HG03571 (cell line): Measurements from ENCODE around the gene CYP4X1.
"Not testable (repeated sequence)": the region's sequence is repeated elsewhere in the genome, so short reads cannot be mapped to it uniquely, and the experiment has no call there.

Source experiments
- ATAC-seq: cut with Tn5 transposase; IDR thresholded peaks from one replicate; pipeline ENCODE4 v1.9.1; 2021; ENCODE audit not compliant: unreplicated experiment

Gene CYP4X1, protein sequence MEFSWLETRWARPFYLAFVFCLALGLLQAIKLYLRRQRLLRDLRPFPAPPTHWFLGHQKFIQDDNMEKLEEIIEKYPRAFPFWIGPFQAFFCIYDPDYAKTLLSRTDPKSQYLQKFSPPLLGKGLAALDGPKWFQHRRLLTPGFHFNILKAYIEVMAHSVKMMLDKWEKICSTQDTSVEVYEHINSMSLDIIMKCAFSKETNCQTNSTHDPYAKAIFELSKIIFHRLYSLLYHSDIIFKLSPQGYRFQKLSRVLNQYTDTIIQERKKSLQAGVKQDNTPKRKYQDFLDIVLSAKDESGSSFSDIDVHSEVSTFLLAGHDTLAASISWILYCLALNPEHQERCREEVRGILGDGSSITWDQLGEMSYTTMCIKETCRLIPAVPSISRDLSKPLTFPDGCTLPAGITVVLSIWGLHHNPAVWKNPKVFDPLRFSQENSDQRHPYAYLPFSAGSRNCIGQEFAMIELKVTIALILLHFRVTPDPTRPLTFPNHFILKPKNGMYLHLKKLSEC

DNA sequence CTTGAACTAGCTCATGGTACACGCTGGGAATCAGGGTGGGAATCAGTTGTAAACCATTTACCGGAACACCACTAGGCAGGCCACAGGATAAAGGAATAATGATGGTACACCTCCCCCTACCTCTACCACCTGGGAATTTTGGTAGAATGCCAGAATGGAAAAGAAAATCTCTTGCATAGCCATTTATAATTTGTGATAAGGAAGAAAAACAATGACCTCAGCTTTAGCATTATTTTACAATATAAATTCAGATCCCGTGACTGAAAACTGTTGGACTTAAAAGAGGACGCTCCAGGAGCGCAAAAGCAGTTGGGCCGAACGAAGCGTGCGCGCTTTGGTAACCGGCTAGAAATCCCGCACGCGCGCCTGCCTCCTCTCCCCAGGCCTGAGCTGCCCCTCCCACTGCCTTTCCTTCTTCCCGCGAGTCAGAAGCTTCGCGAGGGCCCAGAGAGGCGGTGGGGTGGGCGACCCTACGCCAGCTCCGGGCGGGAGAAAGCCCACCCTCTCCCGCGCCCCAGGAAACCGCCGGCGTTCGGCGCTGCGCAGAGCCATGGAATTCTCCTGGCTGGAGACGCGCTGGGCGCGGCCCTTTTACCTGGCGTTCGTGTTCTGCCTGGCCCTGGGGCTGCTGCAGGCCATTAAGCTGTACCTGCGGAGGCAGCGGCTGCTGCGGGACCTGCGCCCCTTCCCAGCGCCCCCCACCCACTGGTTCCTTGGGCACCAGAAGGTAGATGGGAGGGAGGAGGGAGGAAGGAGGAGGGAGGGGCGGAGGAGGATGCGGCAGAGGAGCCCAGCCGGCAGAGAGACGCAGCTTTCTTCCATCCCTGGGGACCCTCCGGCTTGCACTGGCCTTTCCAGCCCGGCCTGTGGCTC lies at the start of gene CYP4X1:
TSS of gene CYP4X1 (plus strand) at position 402 of the 873 bp plus-strand sequence. CDS start at position 551, 149 bp downstream.
- ATAC-seq, result no peak

DNA sequence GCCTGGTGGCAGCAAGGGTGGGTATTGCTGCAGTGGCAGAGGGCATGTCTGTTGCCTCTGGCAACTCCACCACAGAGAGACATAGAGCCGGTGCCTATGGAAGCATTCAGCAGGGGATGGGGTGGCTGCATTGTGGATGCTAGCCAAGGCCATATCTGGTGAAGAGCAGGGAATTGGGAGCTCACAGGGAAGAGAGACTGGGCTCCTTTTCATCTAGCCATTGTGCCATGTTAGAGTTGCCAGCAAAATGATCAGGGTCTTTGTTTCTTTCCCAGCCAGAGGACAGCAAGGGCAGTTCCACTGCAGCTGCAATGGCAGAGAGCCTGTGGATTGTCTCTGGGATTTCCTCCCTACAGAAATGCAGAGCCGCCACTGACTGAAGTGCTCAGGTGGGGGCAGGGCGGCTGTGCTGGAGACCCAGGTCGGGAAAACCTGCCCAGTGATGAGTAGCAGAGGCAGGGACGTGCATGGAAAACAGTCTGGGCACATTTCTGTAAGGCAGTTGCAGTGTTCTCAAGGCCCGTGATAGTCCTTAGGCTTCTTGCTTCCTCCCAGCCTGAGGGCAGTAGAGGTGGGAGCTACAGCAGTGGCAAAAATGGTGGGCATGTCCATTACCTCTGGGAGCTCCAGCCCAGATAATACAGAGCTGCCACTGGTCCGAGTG lies 40.2 kb upstream of the CYP4X1 start:
- ATAC-seq, result no peak

DNA sequence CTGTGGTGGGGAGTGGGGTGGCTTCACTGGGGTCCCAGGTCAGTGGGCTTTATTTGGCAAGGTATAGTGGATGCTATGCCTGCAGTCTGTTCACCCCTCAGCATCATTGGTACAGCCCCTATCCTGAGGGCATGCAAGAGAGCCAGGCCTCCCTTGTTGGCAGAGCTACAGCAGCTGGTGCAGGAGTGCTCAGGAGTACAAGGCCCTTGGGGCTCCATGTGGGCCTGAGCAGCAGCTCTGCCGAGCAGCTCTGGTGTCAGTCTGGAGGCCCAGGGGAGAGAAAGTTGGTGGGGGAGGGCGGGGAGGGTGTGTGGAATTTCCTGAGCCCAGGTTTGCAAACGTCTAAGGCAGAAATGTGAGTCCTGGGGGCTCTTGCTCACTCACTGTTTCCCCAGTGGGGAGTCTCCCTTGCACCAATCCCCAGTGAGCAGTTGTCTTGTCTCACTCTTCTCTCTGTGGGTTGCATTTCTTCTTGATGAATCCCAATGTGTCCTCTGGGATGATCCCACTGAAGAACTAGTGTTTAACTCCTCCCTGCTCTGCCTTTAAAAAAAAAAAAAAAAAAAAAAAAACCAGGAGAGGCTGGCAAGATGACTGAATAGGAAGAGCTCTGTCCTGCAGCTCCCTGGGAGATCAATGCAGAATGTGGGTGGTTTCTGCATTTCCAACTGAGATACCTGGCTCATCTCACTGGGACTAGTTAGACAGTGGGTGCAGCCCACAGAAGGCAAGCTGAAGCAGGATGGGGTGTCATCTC lies 39.5 kb upstream of the CYP4X1 start:
- ATAC-seq, result no peak

DNA sequence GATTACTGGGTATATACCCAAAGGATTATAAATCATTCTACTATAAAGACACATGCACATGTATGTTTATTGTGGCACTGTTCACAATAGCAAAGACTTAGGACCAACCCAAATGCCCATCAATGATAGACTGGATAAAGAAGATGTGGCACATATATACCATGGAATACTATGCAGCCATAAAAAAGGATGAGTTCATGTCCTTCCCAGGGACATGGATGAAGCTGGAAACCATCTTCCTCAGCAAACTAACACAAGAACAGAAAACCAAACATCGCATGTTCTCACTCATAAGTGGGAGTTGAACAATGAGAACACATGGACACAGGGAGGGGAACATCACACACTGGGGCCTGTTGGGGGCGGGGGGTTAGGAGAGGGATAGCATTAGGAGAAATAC lies 32.9 kb upstream of the CYP4X1 start:
- ATAC-seq, result not testable (repeated sequence)

DNA sequence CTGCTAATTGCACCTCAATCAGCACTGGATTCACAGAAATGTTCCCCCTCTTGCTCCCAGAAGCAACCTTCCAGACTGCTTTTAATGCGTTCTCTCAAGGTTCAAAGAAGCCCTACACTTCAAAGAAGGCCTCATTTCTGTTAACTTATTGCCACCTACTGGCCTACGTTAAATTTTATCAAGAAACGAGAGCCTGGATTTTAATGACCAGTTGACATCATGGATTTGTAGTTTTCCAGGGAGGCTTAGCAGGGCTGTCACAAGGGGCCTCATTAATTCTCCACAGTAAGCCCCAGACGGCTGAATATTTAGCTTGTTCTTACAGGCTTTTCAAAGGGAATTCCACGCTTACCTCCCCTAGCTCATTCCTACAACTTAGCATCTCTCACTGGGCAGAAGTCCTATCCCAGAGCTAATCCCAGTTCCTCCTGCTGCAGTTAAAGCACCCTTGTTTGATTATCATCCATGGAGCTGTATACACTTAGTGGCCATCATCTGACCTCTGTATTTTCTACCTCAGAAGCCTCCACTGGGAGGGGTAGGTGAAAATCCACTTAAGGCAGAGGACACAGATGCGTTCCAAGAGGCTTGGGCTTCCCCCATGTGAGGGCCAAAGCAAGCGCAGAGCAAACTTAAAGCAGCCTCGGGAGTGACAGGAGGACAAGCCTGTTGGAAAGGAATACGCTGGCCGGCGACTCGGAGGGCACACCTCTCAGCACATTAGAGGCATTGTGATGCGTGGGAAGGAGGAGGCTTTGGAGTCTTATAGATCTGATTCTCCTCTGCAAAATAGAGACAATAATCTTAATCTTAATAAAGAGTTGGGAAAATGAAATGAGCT lies 32.2 kb upstream of the CYP4X1 start:
- ATAC-seq, result no peak

DNA sequence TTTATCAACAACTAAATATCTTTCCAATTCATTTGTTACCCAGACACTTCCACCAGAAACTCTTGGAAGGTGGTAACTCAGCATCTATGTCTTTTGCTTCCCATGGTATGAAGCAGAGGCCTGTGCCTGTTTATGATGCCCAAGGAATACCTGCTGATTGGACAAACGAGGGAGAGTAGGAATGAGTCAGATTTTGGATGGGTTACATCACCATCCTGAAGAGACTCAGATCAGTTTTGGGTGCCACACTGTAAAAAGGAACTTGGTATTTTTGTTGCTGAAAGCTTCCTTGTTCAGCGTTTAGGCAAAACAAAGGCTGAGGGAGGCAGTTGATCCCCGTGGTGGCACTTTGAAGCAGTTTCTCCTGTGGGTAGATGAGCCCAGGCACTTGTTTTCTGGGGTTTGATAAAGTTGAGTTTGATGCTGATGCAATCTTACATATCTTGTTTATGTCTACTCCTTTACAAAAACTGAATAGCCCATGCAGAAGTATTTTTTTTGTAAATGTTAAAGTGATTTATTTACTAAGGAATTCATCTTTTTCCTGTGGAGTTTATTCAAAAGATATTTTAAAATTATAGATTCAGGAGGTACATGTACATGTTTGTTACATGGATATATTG lies 26.7 kb upstream of the CYP4X1 start:
- no peak for ATAC-seq

DNA sequence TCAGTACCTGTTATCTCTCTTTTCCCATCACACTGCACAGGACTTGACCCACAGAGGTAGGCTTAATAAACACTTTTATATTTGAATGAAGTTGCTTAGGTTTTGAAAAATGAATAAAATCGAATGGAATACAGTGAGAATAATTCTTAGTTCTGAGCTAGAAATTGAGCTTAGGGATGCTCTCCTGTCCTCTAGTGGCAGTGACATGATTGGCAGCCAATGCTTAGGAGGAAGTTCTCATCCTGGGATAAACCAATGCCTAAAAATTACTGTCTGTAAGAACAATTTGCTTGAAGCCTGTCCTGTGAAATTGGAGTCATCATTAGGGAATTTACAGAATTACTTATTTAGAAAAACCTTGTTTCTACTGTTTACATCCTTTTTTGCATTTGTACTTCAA lies 21.3 kb upstream of the CYP4X1 start:
- ATAC-seq, result no peak

DNA sequence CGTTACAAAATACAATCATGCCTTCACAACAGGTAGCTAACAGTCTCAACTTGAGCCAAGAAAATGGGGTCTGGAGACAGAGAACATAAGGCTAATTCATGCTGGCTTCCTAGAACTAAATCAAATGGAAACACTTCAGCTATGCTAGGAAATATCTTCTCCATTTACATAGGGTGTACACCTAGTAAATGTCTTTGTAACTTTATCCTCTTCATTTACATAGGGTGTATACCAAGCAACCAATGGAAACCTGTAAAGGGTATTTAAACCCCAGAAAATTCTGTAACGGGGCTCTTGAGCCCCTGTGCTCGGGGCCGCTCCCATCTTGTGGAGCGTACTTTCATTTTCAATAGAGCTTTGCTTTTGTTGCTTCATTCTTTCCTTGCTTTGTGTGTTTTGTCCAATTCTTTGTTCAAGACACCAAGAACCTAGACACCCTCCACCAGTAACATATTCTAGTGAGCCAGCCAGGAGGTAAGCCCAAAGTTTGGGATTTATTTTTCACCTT lies 19.5 kb upstream of the CYP4X1 start:
- no peak for ATAC-seq

DNA sequence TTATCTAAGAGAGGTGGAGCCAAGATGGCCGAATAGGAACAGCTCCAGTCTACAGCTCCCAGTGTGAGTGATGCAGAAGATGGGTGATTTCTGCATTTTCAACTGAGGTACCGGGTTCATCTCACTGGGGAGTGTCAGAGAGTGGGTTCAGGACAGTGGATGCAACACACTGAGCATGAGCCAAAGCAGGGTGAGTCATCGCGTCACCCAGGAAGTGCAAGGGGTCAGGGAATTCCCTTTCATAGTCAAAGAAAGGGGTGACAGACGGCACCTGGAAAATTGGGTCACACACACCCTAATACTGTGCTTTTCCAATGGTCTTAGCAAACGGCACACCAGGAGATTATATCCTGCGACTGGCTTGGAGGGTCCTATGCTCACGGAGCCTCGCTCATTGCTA lies 17.0 kb upstream of the CYP4X1 start:
- not testable (repeated sequence) for ATAC-seq

DNA sequence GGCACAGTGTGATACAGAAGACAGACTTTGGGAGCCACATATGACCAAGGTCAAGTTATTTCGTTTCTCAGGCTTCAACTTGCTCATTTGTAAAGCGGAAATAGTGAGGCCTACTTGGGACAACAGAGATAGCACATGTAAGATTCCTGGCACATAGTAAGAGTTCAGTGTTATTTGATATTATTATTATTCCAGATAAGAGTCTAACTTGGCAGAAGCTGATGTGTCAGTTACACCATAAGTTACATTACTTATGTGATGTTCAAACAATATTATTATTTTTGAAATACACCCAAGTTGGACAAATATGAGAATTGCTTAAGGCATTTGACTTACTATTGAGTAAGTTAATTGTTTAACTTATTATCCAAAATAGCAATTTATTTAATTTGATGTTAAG lies 10.2 kb upstream of the CYP4X1 start:
- no peak for ATAC-seq

DNA sequence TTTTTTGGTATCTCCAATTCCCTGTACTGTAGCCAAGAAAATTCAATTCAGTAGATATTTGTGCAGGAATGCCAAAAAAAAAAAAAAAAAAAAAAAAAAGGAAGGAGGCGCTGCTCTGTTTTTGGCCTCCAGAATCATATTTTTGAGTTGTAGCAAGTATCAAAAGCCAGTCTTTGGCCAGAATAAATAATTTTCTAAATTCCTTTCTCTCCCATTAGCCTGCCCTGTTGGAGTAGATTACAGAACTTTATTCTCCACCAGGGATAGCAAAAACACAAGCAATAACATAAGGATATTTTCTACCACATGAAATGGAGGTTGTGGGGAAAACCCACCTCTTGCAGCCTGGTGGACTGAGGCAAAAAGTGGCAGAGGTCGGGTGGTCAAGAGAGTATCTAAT lies 2.4 kb upstream of the CYP4X1 start:
- ATAC-seq, result no peak

DNA sequence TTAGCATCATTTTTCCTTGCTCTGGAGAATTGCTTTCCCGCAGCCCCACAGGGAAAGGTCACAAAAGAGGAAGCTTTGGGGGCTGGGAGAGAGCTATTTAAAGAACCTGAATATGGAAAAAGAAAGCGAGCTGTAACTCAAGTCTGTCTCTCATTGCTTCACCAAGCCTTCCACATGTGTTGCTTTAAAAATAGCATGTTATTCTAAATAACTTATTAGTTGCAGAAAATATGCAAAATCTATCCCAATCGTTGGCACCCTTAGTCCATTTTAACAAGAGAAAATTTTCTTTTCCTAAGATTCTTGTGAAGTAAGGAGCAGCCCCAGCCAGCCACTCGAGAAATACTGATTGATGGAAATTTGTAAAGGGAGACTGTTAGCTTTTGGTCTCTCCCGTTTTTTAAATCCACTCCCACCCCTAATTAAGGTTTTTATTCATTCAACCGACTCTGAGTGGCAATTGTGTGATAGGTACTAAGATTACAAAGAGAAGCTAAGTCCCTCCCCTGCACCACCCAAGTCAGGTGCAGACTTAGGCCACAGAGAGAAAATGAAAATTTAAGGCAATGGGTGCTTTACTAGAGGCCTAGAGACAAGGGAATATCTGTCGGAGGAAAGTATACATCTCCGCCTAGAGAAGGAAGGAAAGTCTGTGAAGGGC lies 802 bp downstream of the CYP4X1 start:
- ATAC-seq, result no peak

DNA sequence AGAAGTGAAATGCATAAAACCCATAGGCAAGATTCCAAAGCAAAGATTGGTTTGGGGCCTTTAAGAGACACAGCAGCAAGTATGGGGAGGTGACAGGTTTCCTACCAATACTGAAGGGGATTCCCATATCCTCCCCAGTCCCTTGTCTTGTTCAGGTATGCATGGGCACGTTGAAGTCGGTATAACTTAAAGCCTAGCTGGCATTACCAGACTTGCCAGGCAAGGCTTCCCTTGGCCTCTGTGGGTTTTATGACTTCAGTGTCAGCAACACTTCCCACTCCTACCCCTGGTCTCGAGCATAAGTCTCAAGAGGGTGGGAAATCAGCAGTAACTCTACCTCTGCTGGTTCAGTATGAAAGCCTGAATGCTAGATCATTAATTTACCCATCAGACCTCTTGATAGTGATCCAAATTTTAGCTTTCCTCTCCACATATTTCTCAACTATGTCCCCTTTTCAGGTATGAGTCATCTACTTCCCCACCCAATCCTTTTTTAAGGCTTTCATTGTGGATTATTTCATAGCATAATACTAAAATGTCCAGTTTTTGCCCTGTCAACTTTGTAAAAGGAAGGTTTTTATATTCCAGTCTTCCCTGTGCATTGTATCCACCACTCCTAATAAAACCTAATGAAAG lies 6.8 kb downstream of the CYP4X1 start:
- no peak for ATAC-seq

DNA sequence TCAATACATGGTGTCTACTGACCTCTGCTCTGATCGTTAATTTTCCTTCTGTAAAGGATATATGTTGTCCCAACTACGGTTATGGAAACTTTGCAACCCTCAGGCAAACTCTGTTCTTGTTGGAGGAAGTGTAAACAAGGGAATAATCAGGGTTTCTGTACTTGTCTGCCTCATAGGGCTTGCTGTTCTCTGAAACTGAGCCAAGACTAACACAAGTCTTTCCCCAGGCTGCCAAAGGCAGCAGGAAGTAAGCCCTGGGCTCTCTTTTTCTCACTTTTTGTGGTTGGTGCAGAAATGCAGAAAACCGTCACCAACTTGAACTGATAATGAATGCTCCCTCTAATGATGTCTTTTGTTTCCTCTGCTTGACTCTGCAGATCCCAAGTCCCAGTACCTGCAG lies 7.6 kb downstream of the CYP4X1 start:
- ATAC-seq, result no peak

DNA sequence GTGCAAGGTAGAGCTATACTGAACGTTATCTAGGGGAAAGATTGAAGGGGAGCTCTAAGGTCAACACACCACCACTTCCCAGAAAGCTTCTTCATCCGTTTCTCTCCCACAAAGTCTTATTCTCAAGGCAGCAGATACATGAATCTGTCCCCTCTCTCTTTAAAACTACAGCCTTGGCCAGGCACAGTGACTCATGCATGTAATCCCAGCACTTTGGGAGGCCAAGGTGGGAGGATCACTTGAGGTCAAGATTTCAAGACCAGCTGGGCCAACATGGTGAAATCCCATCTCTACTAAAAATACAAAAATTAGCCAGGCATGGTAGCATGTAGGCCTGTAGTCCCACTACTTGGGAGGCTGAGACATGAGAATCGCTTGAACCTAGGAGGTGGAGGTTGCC lies 8.1 kb downstream of the CYP4X1 start:
- ATAC-seq, result no peak

DNA sequence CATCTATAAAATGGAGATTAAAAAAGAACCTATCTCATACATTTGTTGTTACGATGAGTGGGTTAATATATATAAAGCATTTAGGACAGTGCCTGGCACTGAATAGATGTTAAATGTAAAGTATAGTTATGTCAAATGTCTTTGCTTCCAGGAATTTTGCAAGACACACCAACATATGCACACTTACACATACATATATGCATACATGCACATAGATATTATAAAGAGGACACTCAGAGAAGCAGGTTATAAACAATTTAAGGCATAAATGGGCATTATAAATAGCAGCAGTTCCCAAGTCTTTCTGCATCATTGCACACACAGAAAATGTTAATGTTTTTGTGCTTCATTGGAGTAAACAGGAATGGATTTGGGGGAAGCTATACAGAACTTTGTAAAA lies 13.3 kb downstream of the CYP4X1 start:
- ATAC-seq, result no peak

DNA sequence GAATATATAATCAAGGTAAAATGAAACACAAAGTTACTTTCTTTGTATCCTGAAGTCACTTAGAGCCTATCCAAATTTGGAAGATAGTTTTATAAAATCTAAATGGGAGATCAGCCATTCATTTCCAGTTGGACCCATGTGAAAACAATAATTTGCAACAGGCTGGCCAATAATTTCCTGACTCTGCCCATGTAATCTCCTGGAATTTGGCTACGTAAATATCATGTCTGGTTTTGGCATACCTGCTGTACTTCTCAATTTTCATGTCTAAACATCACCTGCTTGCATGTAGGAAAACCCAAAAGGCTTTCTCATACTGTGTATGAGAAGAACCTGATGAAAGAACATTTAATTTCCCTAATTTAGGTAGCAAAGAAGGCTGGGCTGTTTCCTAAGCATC lies 35.9 kb downstream of the CYP4X1 start:
- ATAC-seq, result no peak

DNA sequence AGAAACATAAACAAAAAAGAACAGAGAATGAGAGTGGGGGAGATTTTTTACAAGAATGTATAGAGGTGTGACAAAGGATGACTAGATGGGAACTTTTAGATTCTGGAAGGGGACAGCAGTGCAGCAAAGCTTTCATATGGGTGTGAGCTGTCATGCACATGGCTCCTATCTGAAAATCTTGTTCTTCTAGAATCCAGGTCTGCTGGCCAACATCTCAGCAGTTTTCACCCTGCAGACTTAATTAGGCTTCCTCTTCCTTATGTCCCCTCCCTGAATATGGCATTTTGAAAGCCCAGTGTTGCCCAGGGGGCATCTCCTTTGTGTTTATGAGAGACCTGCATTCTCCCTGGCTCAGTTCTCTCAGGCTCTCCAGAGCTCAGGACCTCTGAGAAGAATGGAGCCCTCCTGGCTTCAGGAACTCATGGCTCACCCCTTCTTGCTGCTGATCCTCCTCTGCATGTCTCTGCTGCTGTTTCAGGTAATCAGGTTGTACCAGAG lies 43.7 kb downstream of the CYP4X1 start, which contains the start of gene CYP4Z1:
TSS of gene CYP4Z1 (plus strand) at position 135 of the 498 bp plus-strand sequence. CDS start at position 395, 260 bp downstream.
- no peak for ATAC-seq
